HG03108 (cell line): Measurements from ENCODE around the gene TLK1.
"Not testable (repeated sequence)": the region's sequence is repeated elsewhere in the genome, so short reads cannot be mapped to it uniquely, and the experiment has no call there.

Experiments
- ATAC-seq: cut with Tn5 transposase; IDR thresholded peaks from one replicate; pipeline ENCODE4 v1.9.1; 2021; ENCODE audit warnings: moderate library complexity; ENCODE audit not compliant: unreplicated experiment

TLK1 gene

GRCh38 chr2:171171808-171172207 lies 11.1 kb upstream of the TLK1 start:
- no peak for ATAC-seq

GRCh38 chr2:171169839-171170238 lies 9.1 kb upstream of the TLK1 start:
- ATAC-seq: no peak

GRCh38 chr2:171169333-171169732 lies 8.6 kb upstream of the TLK1 start:
- no peak for ATAC-seq

GRCh38 chr2:171167352-171167997 lies 6.8 kb upstream of the TLK1 start:
- ATAC-seq: no peak

- no peak for ATAC-seq
Observed at GRCh38 chr2:171166328-171166983, 5.8 kb upstream of the TLK1 start.

- no peak for ATAC-seq
Observed at GRCh38 chr2:171165967-171166327, 5.3 kb upstream of the TLK1 start.

- ATAC-seq: no peak
Observed at GRCh38 chr2:171163261-171163660, 2.6 kb upstream of the TLK1 start.

- ATAC-seq: not testable (repeated sequence)
Observed at GRCh38 chr2:171162522-171163197, 2.0 kb upstream of the TLK1 start.

GRCh38 chr2:171160956-171161740 lies 455 bp upstream of the TLK1 start:
- peak; percentile 62 for ATAC-seq

GRCh38 chr2:171159372-171160118 lies 1.1 kb downstream of the TLK1 start:
- no peak for ATAC-seq

- no peak for ATAC-seq
Observed at GRCh38 chr2:171158790-171159371, 1.8 kb downstream of the TLK1 start.

GRCh38 chr2:171158036-171158789 lies 2.5 kb downstream of the TLK1 start:
- no peak for ATAC-seq

GRCh38 chr2:171157109-171157500 lies 3.6 kb downstream of the TLK1 start:
- no peak for ATAC-seq

- ATAC-seq: no peak
Observed at GRCh38 chr2:171154348-171154747, 6.3 kb downstream of the TLK1 start.

GRCh38 chr2:171150694-171151285 lies 9.9 kb downstream of the TLK1 start:
- ATAC-seq: no peak

GRCh38 chr2:171149986-171150693 lies 10.6 kb downstream of the TLK1 start:
- no peak for ATAC-seq

GRCh38 chr2:171149171-171149938 lies 11.3 kb downstream of the TLK1 start:
- ATAC-seq: no peak

- no peak for ATAC-seq
Observed at GRCh38 chr2:171147081-171147480, 13.6 kb downstream of the TLK1 start.
